PC-9 (cell line): ENCODE results near the gene USP35.

Experiments
- CTCF ChIP-seq: fragments of 200-600 bp; sonication (generic); conservative IDR thresholded peaks from 2 replicates; pipeline ENCODE4 v1.6.1; 2017; ENCODE audit warnings: mixed run types, antibody characterized with exemption, mild to moderate bottlenecking, moderate library complexity
- EZH2 ChIP-seq: fragments of 200-600 bp; sonication (generic); IDR thresholded peaks from 2 replicates; pipeline ENCODE4 v1.8.0; 2017; ENCODE audit warnings: antibody characterized with exemption, low read depth

- TF ChIP-seq CTCF (no peak), EZH2 (no peak)
These were observed 1.1 kb upstream of the USP35 start for GRCh38 chr11:78187366-78188285.
